NCI-H446 (cell line): Measurements from ENCODE around the gene CRTC1.

Experiments
- DNase-seq, 2 experiments: peaks; one replicate each; lab custom pipeline; 2025; lab: John Stamatoyannopoulos, UW

CRTC1 gene

GRCh38 chr19:18782559-18783225, 99.2 kb downstream of the CRTC1 start:
- no peak for DNase-seq

GRCh38 chr19:18783958-18784785, 100.7 kb downstream of the CRTC1 start:
- no peak for DNase-seq

GRCh38 chr19:18784786-18785120, 101.3 kb downstream of the CRTC1 start:
- no peak for DNase-seq

- DNase-seq = peak; percentile 78 to 89
Observed at GRCh38 chr19:18785179-18786124, 102.0 kb downstream of the CRTC1 start.

GRCh38 chr19:18788529-18789421, 105.3 kb downstream of the CRTC1 start:
- no peak for DNase-seq

GRCh38 chr19:18789422-18789869, 106.0 kb downstream of the CRTC1 start:
- no peak for DNase-seq

GRCh38 chr19:18789883-18790565, 106.5 kb downstream of the CRTC1 start:
- DNase-seq = no peak

GRCh38 chr19:18790566-18791314, 107.3 kb downstream of the CRTC1 start, which contains the start of gene COMP:
Gene COMP, minus strand, starts transcription at chr19:18791305. Its CDS starts 36 bp downstream, at chr19:18791269.
- DNase-seq = no peak

GRCh38 chr19:18791315-18791678, 107.8 kb downstream of the CRTC1 start:
- DNase-seq = no peak

- no peak for DNase-seq
Observed at GRCh38 chr19:18792661-18793060, 109.2 kb downstream of the CRTC1 start.

GRCh38 chr19:18793144-18794028, 109.9 kb downstream of the CRTC1 start:
- no peak for DNase-seq

GRCh38 chr19:18794029-18794313, 110.5 kb downstream of the CRTC1 start:
- no peak for DNase-seq

GRCh38 chr19:18794692-18795091, 111.2 kb downstream of the CRTC1 start:
- no peak for DNase-seq

- DNase-seq = no peak
Observed at GRCh38 chr19:18795540-18795939, 112.1 kb downstream of the CRTC1 start.

- no peak for DNase-seq
Observed at GRCh38 chr19:18796239-18796638, 112.8 kb downstream of the CRTC1 start.

GRCh38 chr19:18798384-18799352, 115.2 kb downstream of the CRTC1 start:
- no peak for DNase-seq

GRCh38 chr19:18799389-18799970, 116.0 kb downstream of the CRTC1 start:
- DNase-seq = no peak

- no peak for DNase-seq
Observed at GRCh38 chr19:18800079-18800478, 116.6 kb downstream of the CRTC1 start.
